ENCODE measurements around the gene FN3KRP.
"Not testable (repeated sequence)": the region's sequence is repeated elsewhere in the genome, so short reads cannot be mapped to it uniquely, and the experiment has no call there.

The FN3KRP gene

DNA sequence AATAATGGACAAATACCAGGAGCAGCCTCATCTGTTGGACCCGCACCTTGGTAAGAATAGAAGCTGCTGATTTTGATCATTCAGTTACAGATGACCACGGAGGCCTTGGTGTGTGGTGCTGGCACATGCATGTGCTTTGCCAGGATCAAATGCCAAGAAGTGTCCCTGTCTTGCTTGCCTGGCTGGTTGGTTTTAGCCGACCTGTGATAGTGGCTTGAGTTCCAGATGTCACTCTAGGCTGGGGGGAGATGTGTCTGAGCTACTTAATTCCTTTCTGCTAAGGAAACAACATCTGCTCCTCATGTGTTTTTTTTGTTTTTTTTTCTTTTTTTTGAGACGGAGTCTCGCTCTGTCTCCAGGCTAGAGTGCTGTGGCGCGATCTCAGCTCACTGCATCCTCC, 39.7 kb downstream of the FN3KRP start:
- TF ChIP-seq, protein P1, sequence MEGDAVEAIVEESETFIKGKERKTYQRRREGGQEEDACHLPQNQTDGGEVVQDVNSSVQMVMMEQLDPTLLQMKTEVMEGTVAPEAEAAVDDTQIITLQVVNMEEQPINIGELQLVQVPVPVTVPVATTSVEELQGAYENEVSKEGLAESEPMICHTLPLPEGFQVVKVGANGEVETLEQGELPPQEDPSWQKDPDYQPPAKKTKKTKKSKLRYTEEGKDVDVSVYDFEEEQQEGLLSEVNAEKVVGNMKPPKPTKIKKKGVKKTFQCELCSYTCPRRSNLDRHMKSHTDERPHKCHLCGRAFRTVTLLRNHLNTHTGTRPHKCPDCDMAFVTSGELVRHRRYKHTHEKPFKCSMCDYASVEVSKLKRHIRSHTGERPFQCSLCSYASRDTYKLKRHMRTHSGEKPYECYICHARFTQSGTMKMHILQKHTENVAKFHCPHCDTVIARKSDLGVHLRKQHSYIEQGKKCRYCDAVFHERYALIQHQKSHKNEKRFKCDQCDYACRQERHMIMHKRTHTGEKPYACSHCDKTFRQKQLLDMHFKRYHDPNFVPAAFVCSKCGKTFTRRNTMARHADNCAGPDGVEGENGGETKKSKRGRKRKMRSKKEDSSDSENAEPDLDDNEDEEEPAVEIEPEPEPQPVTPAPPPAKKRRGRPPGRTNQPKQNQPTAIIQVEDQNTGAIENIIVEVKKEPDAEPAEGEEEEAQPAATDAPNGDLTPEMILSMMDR (IDR thresholded peaks at IDR 0.05; ENCODE audit: low read depth, low read length, missing control alignments), result no peak
- no peak overlapping the region for H3K4me3 ChIP-seq (ENCODE audit: low read depth, low read length)
- DNase-seq (ENCODE audit: low read depth), result no peak

DNA sequence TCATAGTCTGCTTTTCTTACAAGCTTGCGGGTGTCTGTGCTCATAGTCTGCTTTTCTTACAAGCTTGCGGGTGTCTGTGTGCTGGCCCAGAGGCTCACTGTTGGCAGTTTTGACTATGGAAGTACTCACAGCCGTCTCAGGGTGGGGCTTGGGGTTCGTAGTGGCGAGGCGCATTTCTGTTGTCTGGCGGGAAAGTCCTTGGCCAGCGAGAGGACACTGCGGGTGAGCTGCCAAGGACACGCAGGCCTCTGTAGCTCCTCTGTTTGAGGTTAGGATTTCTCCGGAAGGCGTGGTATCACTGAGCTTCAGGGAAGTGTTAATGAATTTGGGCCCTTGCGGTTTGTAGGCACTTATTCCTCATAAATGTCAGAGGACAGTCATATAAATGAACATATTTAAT, 48.9 kb downstream of the FN3KRP start:
- no peak overlapping the region for H3K4me3 ChIP-seq (ENCODE audit: low read depth, low read length)
- TF ChIP-seq, protein P1 (IDR thresholded peaks at IDR 0.05; ENCODE audit: low read depth, low read length, missing control alignments), result no peak
- no peak for DNase-seq (ENCODE audit: low read depth)

DNA sequence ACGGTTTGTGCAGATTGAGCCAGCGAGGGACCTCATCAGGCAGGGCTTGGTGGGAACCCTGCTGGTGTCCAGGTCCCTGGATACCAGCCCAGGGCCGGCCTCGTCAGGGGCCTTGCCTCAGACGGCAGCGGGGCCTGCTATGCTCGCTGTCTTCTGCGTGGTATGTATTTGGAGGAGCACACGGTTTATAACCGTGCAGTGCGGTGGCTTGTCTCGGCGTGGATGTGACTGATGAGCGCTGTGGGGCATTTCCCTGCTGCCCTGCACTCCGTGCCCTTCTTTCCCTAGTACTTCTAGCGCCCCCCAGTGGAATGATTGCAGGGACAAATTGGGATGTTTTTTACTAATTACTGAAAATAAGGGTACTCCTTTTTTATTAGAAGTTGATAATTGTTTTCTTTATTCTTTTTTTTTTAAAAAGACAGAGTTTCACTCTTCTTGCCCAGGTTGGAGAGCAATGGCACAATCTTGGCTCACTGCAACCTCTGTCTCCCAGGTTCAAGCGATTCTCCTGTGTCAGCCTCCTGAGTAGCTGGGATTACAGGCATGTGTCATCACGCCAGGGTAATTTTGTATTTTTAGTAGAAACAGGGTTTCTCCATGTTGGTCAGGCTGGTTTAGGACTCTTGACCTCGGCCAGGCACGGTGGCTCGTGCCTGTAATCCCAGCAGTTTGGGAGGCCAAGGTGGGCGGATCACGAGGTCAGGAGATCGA, 50.7 kb downstream of the FN3KRP start:
- DNase-seq (ENCODE audit: low read depth), result no peak
- no peak overlapping the region for H3K4me3 ChIP-seq (ENCODE audit: low read depth, low read length)
- TF ChIP-seq, protein P1 (IDR thresholded peaks at IDR 0.05; ENCODE audit: low read depth, low read length, missing control alignments), result peak; percentile 49

DNA sequence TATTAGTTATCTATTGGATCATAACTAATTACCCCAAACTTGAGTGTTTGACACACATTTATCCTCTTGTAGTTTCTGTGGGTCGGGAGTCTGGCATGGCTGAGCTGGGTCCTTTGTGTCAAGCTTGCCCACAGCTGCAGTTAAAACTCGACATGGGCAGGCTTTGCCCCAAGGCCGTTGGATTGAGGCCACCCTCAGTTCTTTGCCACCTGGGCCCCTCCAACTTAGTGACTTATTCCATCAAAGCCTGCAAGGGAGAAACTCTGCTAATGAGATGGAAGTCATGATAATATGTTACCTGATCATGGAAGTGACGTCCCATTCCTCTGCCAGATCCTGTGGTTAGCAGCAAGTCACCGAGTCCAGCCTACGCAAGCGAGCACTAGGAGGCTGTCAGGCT, 52.5 kb downstream of the FN3KRP start:
- DNase-seq (ENCODE audit: low read depth), result no peak
- TF ChIP-seq, protein P1 (IDR thresholded peaks at IDR 0.05; ENCODE audit: low read depth, low read length, missing control alignments), result no peak
- H3K4me3 ChIP-seq (ENCODE audit: low read depth, low read length), result no peak overlapping the region

DNA sequence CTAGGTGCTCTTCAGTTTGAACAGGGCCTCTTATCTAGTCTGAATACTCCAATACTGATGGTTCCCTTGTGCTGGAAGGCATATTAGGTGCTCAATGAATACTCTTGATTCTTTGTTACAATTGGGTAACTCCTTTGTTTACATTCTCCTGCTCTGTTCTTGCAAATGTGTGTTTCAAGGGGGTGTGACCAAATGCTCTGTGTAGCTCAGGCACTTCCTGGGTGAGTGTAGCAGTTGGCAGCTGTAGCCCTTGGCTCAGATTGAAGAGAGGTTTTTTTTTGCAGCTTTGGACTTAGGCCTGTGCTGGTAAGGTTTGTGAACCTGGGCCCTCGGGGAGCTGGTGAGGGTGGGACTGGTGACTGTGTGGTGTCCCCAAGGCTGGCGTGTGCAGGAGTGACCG, 55.5 kb downstream of the FN3KRP start:
- DNase-seq (ENCODE audit: low read depth), result no peak
- TF ChIP-seq, protein P1 (IDR thresholded peaks at IDR 0.05; ENCODE audit: low read depth, low read length, missing control alignments), result no peak
- no peak overlapping the region for H3K4me3 ChIP-seq (ENCODE audit: low read depth, low read length)

DNA sequence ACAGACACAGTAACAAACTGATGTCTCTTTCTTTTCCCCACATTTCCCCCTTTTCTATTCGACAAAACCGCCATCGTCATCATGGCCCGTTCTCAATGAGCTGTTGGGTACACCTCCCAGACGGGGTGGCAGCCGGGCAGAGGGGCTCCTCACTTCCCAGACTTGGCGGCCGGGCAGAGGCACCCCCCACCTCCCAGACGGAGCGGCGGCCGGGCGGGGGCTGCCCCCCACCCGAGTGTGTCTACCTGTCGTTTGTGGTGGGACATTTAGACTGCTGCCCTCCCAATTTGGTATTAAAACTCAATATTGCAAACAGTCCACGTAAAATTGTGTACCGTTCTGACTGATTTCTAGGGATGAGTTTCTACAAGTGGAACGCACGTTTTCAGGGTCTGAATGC, 58.0 kb downstream of the FN3KRP start:
- not testable (repeated sequence) for H3K4me3 ChIP-seq (ENCODE audit: low read depth, low read length); DNase-seq (ENCODE audit: low read depth)

DNA sequence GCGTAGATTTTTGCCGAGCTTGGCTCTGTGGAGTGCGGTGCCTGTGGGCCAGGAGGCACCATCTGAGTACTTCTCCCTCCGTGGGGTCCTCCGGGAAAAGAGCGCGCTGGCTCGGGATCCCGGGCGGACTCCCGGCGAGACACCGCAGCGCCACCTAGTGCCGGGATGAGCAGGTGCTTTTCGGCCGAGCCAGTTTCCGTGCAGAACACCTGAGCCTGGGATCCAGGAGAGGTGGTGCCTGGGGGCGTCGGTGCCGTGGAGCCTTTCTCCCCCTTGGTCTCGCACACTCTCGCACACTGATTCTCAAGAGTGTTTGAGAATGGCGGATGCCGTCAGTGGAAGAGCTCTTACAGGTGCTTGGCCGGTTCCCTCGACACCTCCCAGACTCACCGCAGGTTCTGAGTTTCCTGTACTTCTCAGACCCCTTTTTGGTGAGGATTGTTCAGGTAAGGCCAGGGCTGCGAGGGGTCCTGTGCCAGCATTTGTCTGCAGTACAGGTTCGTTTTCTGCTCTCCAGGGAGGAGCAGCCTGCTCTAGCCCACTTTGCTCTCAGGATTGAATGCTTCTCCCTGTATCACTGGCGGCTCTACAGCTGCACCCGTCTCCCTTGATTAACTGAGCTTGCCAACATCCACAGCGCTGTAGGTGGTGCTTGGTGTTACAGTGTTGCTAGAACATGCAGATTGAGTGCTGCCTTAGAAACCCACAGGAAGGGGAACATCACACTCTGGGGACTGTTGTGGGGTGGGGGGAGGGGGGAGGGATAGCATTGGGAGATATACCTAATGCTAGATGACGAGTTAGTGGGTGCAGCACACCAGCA, 58.7 kb downstream of the FN3KRP start:
- TF ChIP-seq, protein P1 (IDR thresholded peaks at IDR 0.05; ENCODE audit: low read depth, low read length, missing control alignments), result peak; percentile 72
- DNase-seq (ENCODE audit: low read depth), result no peak
- no peak overlapping the region for H3K4me3 ChIP-seq (ENCODE audit: low read depth, low read length)

Data from GM12864 (cell line).